WTC11 (cell line): ENCODE data around the gene IBSP. TPM values are rescaled to one million over a fixed set of nuclear protein-coding genes. Genes with fewer than 3 reads are reported as not detected.

Experiments
- ATAC-seq: fragments of 200-7000 bp; cut with Tn5 transposase; 2 replicates; pipeline ENCODE4 v1.10.0; 2021; ENCODE audit warnings: mild to moderate bottlenecking, moderate library complexity
- CTCF ChIA-PET: fragments of 300-600 bp; sonication (Branson Sonifier 250); formaldehyde crosslinking; loops from one replicate; lab custom pipeline; 2021; ENCODE audit warnings: antibody characterized with exemption; lab: Charles Lee
- POLR2A ChIA-PET: fragments of 350-600 bp; sonication (Branson Sonifier 250); formaldehyde crosslinking; loops from one replicate; lab custom pipeline; 2021; ENCODE audit warnings: antibody characterized with exemption; lab: Charles Lee
- DNase-seq: peaks from one replicate; pipeline ENCODE4 v3.0.0; 2021; ENCODE audit warnings: low spot score
- H3K27ac Mint-ChIP-seq: 2 replicates; pipeline ENCODE4 v1.8.0; 2021; ENCODE audit warnings: mixed read lengths
- H3K27me3 Mint-ChIP-seq: 2 replicates; pipeline ENCODE4 v1.8.0; 2021; ENCODE audit warnings: low read depth, mild to moderate bottlenecking, moderate library complexity, mixed read lengths
- H3K36me3 Mint-ChIP-seq: 2 replicates; pipeline ENCODE4 v1.8.0; 2021; ENCODE audit warnings: mixed read lengths
- H3K4me1 Mint-ChIP-seq: 2 replicates; pipeline ENCODE4 v1.8.0; 2022; ENCODE audit warnings: mixed read lengths
- H3K4me3 Mint-ChIP-seq: 2 replicates; pipeline ENCODE4 v1.8.0; 2021; ENCODE audit warnings: mild to moderate bottlenecking, moderate library complexity, mixed read lengths
- H3K9me3 Mint-ChIP-seq: 2 replicates; pipeline ENCODE4 v1.8.0; 2021; ENCODE audit warnings: mixed read lengths
- CREM ChIP-seq: sonication (generic); formaldehyde crosslinking; IDR thresholded peaks from 2 replicates; pipeline ENCODE4 v1.8.1; 2022; ENCODE audit warnings: mild to moderate bottlenecking, missing genetic modification reagents, moderate library complexity
- ELF4 ChIP-seq: sonication (generic); formaldehyde crosslinking; IDR thresholded peaks from 2 replicates; pipeline ENCODE4 v1.8.1; 2022; ENCODE audit warnings: low read depth, mild to moderate bottlenecking, moderate library complexity, missing genetic modification reagents
- ESRRA ChIP-seq: sonication (generic); formaldehyde crosslinking; IDR thresholded peaks from 2 replicates; pipeline ENCODE4 v1.8.1; 2022; ENCODE audit warnings: mild to moderate bottlenecking, missing genetic modification reagents, borderline replicate concordance
- FOXK1 ChIP-seq: sonication (generic); formaldehyde crosslinking; IDR thresholded peaks from 2 replicates; pipeline ENCODE4 v1.8.0; 2022; ENCODE audit warnings: mild to moderate bottlenecking, moderate library complexity, missing genetic modification reagents
- FOXP1 ChIP-seq: sonication (generic); formaldehyde crosslinking; IDR thresholded peaks from 2 replicates; pipeline ENCODE4 v1.8.0; 2022; ENCODE audit warnings: missing genetic modification reagents, mild to moderate bottlenecking, moderate library complexity, borderline replicate concordance
- IRF2 ChIP-seq: sonication (generic); formaldehyde crosslinking; IDR thresholded peaks from 2 replicates; pipeline ENCODE4 v1.8.0; 2022; ENCODE audit warnings: low read depth, missing genetic modification reagents, borderline replicate concordance
- NR3C1 ChIP-seq: sonication (generic); formaldehyde crosslinking; conservative IDR thresholded peaks from 2 replicates; pipeline ENCODE4 v1.8.1; 2023; ENCODE audit warnings: low read depth, mild to moderate bottlenecking, missing genetic modification reagents
- OVOL2 ChIP-seq: fragments of 250-450 bp; sonication (Bioruptor Pico); IDR thresholded peaks from 2 replicates; pipeline ENCODE4 v1.9.0; 2021; ENCODE audit warnings: mild to moderate bottlenecking, borderline replicate concordance
- TCF7 ChIP-seq: sonication (generic); formaldehyde crosslinking; IDR thresholded peaks from 2 replicates; pipeline ENCODE4 v1.8.0; 2022; ENCODE audit warnings: mild to moderate bottlenecking, low read depth, missing genetic modification reagents, moderate library complexity
- TEAD1 ChIP-seq: sonication (generic); formaldehyde crosslinking; IDR thresholded peaks from 2 replicates; pipeline ENCODE4 v1.8.0; 2022; ENCODE audit warnings: mild to moderate bottlenecking, missing genetic modification reagents
- TEAD4 ChIP-seq: sonication (generic); formaldehyde crosslinking; IDR thresholded peaks from 2 replicates; pipeline ENCODE4 v1.8.0; 2022; ENCODE audit warnings: mild to moderate bottlenecking, missing genetic modification reagents
- total RNA-seq: library from RNA; stranded (reverse); gene quantifications from 3 replicates; pipeline ENCODE4 v1.2.3, GENCODE V29; 2021
- TF ChIP-seq, protein P1 (sequence below): sonication (generic); formaldehyde crosslinking; IDR thresholded peaks from 2 replicates; pipeline ENCODE4 v1.8.1; 2022; ENCODE audit warnings: low read depth, missing genetic modification reagents, borderline replicate concordance
- TF ChIP-seq, protein P2 (sequence below): sonication (generic); formaldehyde crosslinking; IDR thresholded peaks from 2 replicates; pipeline ENCODE4 v1.8.1; 2022; ENCODE audit warnings: mild to moderate bottlenecking, missing genetic modification reagents, moderate library complexity, borderline replicate concordance
- TF ChIP-seq, protein P3 (sequence below): sonication (generic); formaldehyde crosslinking; IDR thresholded peaks from 2 replicates; pipeline ENCODE4 v1.8.0; 2022; ENCODE audit warnings: mild to moderate bottlenecking, missing genetic modification reagents
- TF ChIP-seq, protein P4 (sequence below): sonication (generic); formaldehyde crosslinking; IDR thresholded peaks from 2 replicates; pipeline ENCODE4 v1.8.1; 2023; ENCODE audit warnings: mild to moderate bottlenecking, moderate library complexity, missing genetic modification reagents
- TF ChIP-seq, protein P5 (sequence below): sonication (generic); formaldehyde crosslinking; IDR thresholded peaks from 2 replicates; pipeline ENCODE4 v1.8.0; 2023; ENCODE audit warnings: missing genetic modification reagents
- TF ChIP-seq, protein P6 (sequence below): sonication (generic); formaldehyde crosslinking; IDR thresholded peaks from 2 replicates; pipeline ENCODE4 v1.8.1; 2023; ENCODE audit warnings: mild to moderate bottlenecking, missing genetic modification reagents
- TF ChIP-seq, protein P7 (sequence below): fragments of 250-450 bp; sonication (Bioruptor Pico); IDR thresholded peaks from 2 replicates; pipeline ENCODE4 v1.9.0; 2021; ENCODE audit warnings: moderate library complexity, mild to moderate bottlenecking, inconsistent platforms, borderline replicate concordance

Gene IBSP
- total RNA-seq, 1 experiment from 2014 or later = not detected

DNA sequence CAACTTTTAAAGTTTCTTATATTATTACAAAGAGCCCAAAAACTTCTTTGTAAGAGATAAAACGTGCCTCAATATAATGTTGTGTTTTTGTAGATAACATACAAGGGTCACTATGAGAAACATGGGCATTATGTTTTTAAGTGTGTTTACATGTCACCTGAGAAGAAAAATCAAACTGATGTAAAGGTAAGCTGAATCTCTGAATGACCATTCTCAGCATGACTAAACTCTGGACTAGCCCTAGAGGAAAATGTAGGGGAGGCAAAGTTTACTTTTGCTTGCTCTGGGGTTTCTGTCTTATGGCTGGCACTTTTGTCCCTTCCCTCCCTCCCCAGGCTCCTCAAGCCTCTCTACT, 40.2 kb downstream of the IBSP start (continued):
- TF ChIP-seq, protein P1, sequence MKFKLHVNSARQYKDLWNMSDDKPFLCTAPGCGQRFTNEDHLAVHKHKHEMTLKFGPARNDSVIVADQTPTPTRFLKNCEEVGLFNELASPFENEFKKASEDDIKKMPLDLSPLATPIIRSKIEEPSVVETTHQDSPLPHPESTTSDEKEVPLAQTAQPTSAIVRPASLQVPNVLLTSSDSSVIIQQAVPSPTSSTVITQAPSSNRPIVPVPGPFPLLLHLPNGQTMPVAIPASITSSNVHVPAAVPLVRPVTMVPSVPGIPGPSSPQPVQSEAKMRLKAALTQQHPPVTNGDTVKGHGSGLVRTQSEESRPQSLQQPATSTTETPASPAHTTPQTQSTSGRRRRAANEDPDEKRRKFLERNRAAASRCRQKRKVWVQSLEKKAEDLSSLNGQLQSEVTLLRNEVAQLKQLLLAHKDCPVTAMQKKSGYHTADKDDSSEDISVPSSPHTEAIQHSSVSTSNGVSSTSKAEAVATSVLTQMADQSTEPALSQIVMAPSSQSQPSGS (CRISPR knock-in tag) = no peak
- TF ChIP-seq ESRRA (CRISPR knock-in tag) = no peak

DNA sequence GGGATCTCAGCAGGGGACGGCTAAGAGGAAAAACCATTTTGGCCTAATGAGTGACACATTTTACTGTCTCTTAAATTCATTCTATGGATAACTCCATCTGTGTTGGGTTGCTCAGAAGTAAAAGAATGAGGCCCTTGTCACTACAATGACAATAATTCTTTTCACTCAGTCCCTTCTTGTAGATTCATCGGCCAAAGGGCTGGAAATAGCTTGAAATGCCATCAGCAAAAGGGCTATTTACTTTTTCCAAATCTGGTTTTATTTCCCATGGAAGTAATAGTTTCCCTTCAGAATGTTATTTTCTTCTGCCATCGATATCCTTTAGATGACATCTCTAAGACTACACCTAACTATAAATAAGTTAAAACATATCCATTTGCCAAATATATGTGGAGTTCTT, 40.8 kb downstream of the IBSP start:
- CTCF ChIA-PET = interaction anchor here (0.6 to 4.2 kb wide), 12 partner anchors 7 to 570 kb away, joined by 3 to 102 read pairs (median 8); no protein-coding TSS in a partner anchor
- no peak overlapping the region for H3K4me3 Mint-ChIP-seq
- H3K36me3 Mint-ChIP-seq = no peaks in the 10 kb centered on the region
- TF ChIP-seq NR3C1 (CRISPR knock-in tag) = no peak
- TF ChIP-seq OVOL2 (CRISPR knock-in tag) = no peak
- TF ChIP-seq, protein P2, sequence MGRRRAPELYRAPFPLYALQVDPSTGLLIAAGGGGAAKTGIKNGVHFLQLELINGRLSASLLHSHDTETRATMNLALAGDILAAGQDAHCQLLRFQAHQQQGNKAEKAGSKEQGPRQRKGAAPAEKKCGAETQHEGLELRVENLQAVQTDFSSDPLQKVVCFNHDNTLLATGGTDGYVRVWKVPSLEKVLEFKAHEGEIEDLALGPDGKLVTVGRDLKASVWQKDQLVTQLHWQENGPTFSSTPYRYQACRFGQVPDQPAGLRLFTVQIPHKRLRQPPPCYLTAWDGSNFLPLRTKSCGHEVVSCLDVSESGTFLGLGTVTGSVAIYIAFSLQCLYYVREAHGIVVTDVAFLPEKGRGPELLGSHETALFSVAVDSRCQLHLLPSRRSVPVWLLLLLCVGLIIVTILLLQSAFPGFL (CRISPR knock-in tag) = no peak
- TF ChIP-seq, protein P3, sequence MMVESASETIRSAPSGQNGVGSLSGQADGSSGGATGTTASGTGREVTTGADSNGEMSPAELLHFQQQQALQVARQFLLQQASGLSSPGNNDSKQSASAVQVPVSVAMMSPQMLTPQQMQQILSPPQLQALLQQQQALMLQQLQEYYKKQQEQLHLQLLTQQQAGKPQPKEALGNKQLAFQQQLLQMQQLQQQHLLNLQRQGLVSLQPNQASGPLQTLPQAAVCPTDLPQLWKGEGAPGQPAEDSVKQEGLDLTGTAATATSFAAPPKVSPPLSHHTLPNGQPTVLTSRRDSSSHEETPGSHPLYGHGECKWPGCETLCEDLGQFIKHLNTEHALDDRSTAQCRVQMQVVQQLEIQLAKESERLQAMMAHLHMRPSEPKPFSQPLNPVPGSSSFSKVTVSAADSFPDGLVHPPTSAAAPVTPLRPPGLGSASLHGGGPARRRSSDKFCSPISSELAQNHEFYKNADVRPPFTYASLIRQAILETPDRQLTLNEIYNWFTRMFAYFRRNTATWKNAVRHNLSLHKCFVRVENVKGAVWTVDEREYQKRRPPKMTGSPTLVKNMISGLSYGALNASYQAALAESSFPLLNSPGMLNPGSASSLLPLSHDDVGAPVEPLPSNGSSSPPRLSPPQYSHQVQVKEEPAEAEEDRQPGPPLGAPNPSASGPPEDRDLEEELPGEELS (CRISPR knock-in tag) = no peak
- TF ChIP-seq CREM (CRISPR knock-in tag) = no peak
- TF ChIP-seq, protein P4, sequence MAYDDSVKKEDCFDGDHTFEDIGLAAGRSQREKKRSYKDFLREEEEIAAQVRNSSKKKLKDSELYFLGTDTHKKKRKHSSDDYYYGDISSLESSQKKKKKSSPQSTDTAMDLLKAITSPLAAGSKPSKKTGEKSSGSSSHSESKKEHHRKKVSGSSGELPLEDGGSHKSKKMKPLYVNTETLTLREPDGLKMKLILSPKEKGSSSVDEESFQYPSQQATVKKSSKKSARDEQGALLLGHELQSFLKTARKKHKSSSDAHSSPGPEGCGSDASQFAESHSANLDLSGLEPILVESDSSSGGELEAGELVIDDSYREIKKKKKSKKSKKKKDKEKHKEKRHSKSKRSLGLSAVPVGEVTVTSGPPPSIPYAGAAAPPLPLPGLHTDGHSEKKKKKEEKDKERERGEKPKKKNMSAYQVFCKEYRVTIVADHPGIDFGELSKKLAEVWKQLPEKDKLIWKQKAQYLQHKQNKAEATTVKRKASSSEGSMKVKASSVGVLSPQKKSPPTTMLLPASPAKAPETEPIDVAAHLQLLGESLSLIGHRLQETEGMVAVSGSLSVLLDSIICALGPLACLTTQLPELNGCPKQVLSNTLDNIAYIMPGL (CRISPR knock-in tag) = no peak
- TF ChIP-seq ELF4 (CRISPR knock-in tag) = no peak
- H3K27me3 Mint-ChIP-seq = no peaks in the 10 kb centered on the region
- no peaks in the 10 kb centered on the region for H3K9me3 Mint-ChIP-seq
- H3K27ac Mint-ChIP-seq = no peak overlapping the region
- POLR2A ChIA-PET = no interaction called here
- H3K4me1 Mint-ChIP-seq = peaks cover 20% of the 10 kb centered on the region
- ATAC-seq = no peak
- DNase-seq = no peak

DNA sequence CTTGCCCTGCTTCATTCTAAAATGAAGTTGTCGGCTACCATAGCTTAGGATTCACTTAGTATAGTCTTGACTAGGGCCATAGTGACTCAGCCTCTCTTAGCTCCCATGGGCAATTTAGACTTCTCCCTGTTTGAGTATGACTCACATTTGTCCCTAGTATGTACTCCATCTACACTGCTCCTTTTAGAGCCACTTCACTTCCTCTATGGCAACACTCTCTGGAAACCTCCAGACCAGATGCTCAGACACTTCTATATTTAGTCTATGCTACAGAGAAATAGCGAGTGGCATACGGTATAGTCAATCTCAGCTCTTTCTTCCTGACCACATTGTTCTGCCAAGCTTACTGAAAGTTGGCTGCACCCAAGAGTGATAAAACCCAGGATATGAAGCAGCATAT, 44.6 kb downstream of the IBSP start:
- no peaks in the 10 kb centered on the region for H3K36me3 Mint-ChIP-seq
- no peak overlapping the region for H3K27ac Mint-ChIP-seq
- no peaks in the 10 kb centered on the region; the same call in 1 of the 2 replicates for H3K27me3 Mint-ChIP-seq
- DNase-seq (no peak), ATAC-seq (no peak)
- CTCF ChIA-PET = interaction anchor here (1.7 kb wide), 1 partner anchor 300 kb away, joined by 8 read pairs; no protein-coding TSS in a partner anchor
- POLR2A ChIA-PET = no interaction called here
- no peak overlapping the region for H3K4me3 Mint-ChIP-seq
- TF ChIP-seq FOXK1 (CRISPR knock-in tag) = no peak
- TF ChIP-seq, protein P5, sequence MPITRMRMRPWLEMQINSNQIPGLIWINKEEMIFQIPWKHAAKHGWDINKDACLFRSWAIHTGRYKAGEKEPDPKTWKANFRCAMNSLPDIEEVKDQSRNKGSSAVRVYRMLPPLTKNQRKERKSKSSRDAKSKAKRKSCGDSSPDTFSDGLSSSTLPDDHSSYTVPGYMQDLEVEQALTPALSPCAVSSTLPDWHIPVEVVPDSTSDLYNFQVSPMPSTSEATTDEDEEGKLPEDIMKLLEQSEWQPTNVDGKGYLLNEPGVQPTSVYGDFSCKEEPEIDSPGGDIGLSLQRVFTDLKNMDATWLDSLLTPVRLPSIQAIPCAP (CRISPR knock-in tag) = no peak
- no peak for TF ChIP-seq TEAD4 (CRISPR knock-in tag)
- no peak for TF ChIP-seq TEAD1 (CRISPR knock-in tag)
- no peak for TF ChIP-seq FOXP1
- TF ChIP-seq, protein P2 (CRISPR knock-in tag) = no peak
- no peak for TF ChIP-seq IRF2
- TF ChIP-seq, protein P6, sequence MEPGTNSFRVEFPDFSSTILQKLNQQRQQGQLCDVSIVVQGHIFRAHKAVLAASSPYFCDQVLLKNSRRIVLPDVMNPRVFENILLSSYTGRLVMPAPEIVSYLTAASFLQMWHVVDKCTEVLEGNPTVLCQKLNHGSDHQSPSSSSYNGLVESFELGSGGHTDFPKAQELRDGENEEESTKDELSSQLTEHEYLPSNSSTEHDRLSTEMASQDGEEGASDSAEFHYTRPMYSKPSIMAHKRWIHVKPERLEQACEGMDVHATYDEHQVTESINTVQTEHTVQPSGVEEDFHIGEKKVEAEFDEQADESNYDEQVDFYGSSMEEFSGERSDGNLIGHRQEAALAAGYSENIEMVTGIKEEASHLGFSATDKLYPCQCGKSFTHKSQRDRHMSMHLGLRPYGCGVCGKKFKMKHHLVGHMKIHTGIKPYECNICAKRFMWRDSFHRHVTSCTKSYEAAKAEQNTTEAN = no peak
- TF ChIP-seq, protein P7, sequence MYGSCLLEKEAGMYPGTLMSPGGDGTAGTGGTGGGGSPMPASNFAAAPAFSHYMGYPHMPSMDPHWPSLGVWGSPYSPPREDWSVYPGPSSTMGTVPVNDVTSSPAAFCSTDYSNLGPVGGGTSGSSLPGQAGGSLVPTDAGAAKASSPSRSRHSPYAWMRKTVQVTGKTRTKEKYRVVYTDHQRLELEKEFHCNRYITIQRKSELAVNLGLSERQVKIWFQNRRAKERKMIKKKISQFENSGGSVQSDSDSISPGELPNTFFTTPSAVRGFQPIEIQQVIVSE (CRISPR knock-in tag) = no peak
- no peak for TF ChIP-seq TCF7 (CRISPR knock-in tag)
- peaks cover 11% of the 10 kb centered on the region for H3K4me1 Mint-ChIP-seq
- no peaks in the 10 kb centered on the region for H3K9me3 Mint-ChIP-seq
